Mesangial cell (primary cell): ENCODE measurements around the gene LHCGR. TPM values are rescaled to one million over a fixed set of nuclear protein-coding genes. Genes with fewer than 3 reads are reported as not detected.

ENCODE experiments used
- total RNA-seq: library from RNA; depleted of rRNA; stranded (reverse); fragments of >200 nt; gene quantifications from 2 replicates; pipeline ENCODE4 v1.2.3, GENCODE V29; 2015

Gene LHCGR
- total RNA-seq, result not detected in 2 replicates

DNA sequence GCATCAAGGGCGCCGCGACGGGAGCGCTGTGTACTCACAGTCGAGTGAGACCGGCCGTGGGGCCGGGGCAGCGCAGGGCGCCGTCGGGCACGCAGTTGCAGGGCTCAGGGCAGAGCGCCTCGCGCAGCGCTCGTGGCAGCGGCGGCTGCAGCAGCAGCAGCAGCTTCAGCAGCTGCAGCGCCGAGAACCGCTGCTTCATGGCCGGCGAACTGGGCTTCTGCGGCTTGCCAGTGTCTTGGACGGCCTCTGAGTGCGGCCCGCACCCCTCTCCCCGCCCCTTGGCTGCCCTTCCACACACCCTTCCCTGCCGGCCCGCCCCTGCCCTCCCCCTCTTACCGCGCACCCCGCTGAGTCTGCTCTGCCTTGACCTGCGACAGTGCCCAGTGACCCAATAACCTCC lies at the start of gene LHCGR:
LHCGR (minus strand) TSS at position 252 of the 400 bp plus-strand sequence; CDS start at position 199, 53 bp downstream.

Other genes with a start within 250 kb of the LHCGR start
- 2.1 and 4.6 TPM in 2 replicates for gene STON1, start 225.6 kb downstream of the LHCGR start, total RNA-seq
- 0.13 TPM in 1 of 2 replicates, not detected in the other for gene GTF2A1L, start 137.9 kb downstream of the LHCGR start, total RNA-seq